Colonic mucosa (tissue), 4 donors: ENCODE measurements around the gene SLC25A12. TPM values are rescaled to one million over a fixed set of nuclear protein-coding genes. Genes with fewer than 3 reads are reported as not detected.

ENCODE experiments used
- DNase-seq: peaks from one replicate; pipeline ENCODE4 v3.0.0-alpha.2; 2020
- H3K27ac ChIP-seq: fragments of 200-600 bp; one replicate; pipeline ENCODE4 v1.8.0; 2021
- H3K27me3 ChIP-seq: fragments of 200-600 bp; one replicate; pipeline ENCODE4 v1.8.0; 2021
- H3K36me3 ChIP-seq: fragments of 200-600 bp; one replicate; pipeline ENCODE4 v1.8.0; 2021
- H3K4me1 ChIP-seq: fragments of 200-600 bp; one replicate; pipeline ENCODE4 v1.8.0; 2021; ENCODE audit warnings: mild to moderate bottlenecking
- H3K4me3 ChIP-seq: fragments of 200-600 bp; one replicate; pipeline ENCODE4 v1.8.0; 2021
- H3K9ac ChIP-seq, 2 donors: one replicate each; pipeline ENCODE4 v1.7.0; 2013; ENCODE audit warnings: control low read depth in 2 of 2, low read depth in 2 of 2, low read length in 2 of 2
- H3K9me3 ChIP-seq: fragments of 200-600 bp; one replicate; pipeline ENCODE4 v1.8.0; 2021
- CTCF ChIP-seq: fragments of 200-600 bp; IDR thresholded peaks from one replicate; pipeline ENCODE4 v1.8.0; 2022; ENCODE audit warnings: antibody characterized with exemption, mild to moderate bottlenecking
- intact Hi-C: fragments of 100-400 bp; cut with DNase I; formaldehyde crosslinking; loops from one replicate; pipeline ENCODE4 v1.14.1; 2022
- total RNA-seq, 2 donors: library from RNA; stranded (reverse); fragmentation: NEBNext Ultra II Directional in 1 of 2; extraction: Animal tissue kit (Norgen Biotek cat#: 25700) in 1 of 2; gene quantifications; one replicate each; pipeline ENCODE4 v1.2.1, GENCODE V29; 2021
- donor health status: healthy.
- donor health status: DM: no; HTN: no; CAD: no.
- donor health status: DM: no; HTN: no; CAD: no.

The SLC25A12 gene
- total RNA-seq, 2 donors from 2014 or later, result 12.3 to 17.9 TPM

- Histone ChIP-seq H3K27ac (no peak overlapping the region), H3K9ac (no peak overlapping the region), H3K4me3 (no peak overlapping the region), H3K27me3 (no peaks in the 10 kb centered on the region), H3K9me3 (no peaks in the 10 kb centered on the region), H3K36me3 (no peaks in the 10 kb centered on the region), H3K4me1 (no peaks in the 10 kb centered on the region)
- no peak for TF ChIP-seq CTCF
- DNase-seq, result no peak
- intact Hi-C loops, result no loop called here
Observed at GRCh38 chr2:171807831-171808393, 86.1 kb downstream of the SLC25A12 start.

GRCh38 chr2:171807119-171807518 is 86.9 kb downstream of the SLC25A12 start:
- no peaks in the 10 kb centered on the region for H3K36me3 ChIP-seq

GRCh38 chr2:171804456-171804855 is 89.6 kb downstream of the SLC25A12 start:
- no peak overlapping the region for H3K9ac ChIP-seq
- DNase-seq, result no peak
- no peaks in the 10 kb centered on the region for H3K9me3 ChIP-seq
- intact Hi-C loops, result no loop called here
- no peaks in the 10 kb centered on the region for H3K4me1 ChIP-seq
- H3K27ac ChIP-seq, result no peak overlapping the region
- TF ChIP-seq CTCF, result no peak
- H3K4me3 ChIP-seq, result no peak overlapping the region
- no peaks in the 10 kb centered on the region for H3K27me3 ChIP-seq
- no peaks in the 10 kb centered on the region for H3K36me3 ChIP-seq

More at GRCh38 chr2:171807119-171807518, 86.9 kb downstream of the SLC25A12 start:
- no peaks in the 10 kb centered on the region for H3K4me1 ChIP-seq
- no peak overlapping the region for H3K4me3 ChIP-seq
- no peak overlapping the region for H3K27ac ChIP-seq
- no peaks in the 10 kb centered on the region for H3K27me3 ChIP-seq
- no peak overlapping the region for H3K9ac ChIP-seq
- H3K9me3 ChIP-seq, result no peaks in the 10 kb centered on the region
- DNase-seq, result no peak
- intact Hi-C loops, result no loop called here
- no peak for TF ChIP-seq CTCF

DNA sequence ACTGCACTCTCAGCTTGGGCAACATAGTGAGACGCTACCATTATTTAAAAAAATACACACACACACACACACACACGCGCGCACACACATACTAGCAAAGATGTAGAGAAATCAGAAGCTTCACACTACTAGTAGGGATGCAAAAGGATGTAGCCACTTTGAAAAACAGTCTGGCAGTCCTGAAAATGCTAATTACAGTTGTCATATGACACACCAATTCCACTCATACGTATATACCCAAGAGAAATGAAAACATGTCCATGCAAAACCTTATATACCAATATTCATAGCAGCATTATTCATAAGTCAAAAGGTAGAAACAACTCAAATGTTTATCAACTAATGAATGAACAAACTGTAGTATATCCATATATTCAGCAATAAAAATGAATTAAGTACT is 90.3 kb downstream of the SLC25A12 start:
- Histone ChIP-seq H3K36me3 (no peaks in the 10 kb centered on the region), H3K4me1 (no peaks in the 10 kb centered on the region), H3K4me3 (no peak overlapping the region), H3K27ac (no peak overlapping the region), H3K9me3 (no peaks in the 10 kb centered on the region), H3K9ac (no peak overlapping the region), H3K27me3 (no peaks in the 10 kb centered on the region)
- intact Hi-C loops, result no loop called here
- DNase-seq, result no peak
- no peak for TF ChIP-seq CTCF

DNA sequence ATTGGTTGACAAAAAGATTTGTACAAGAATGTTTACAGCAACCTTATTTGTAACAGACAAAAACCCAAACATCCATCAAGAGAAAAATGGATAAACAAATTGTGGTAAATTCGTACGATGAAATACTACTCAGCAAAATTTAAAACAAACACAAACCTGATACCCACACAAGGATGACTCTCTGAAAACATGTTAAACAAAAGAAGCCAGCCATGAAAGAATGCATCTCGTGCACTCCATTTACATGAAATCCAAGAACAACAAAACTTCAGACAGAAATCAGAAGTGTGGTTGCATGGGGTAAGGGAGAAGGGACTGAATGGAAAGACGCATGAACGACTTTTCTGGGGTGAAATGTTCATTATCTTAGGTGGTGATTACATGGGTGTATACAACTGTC is 93.4 kb downstream of the SLC25A12 start:
- no peaks in the 10 kb centered on the region for H3K9me3 ChIP-seq
- no peaks in the 10 kb centered on the region for H3K27me3 ChIP-seq
- TF ChIP-seq CTCF, result no peak
- no peak overlapping the region for H3K9ac ChIP-seq
- intact Hi-C loops, result no loop called here
- no peak for DNase-seq
- no peaks in the 10 kb centered on the region for H3K36me3 ChIP-seq
- H3K4me3 ChIP-seq, result no peak overlapping the region
- H3K4me1 ChIP-seq, result no peaks in the 10 kb centered on the region
- no peak overlapping the region for H3K27ac ChIP-seq
